Panc1 (cell line): ENCODE measurements around the gene ZDHHC7. TPM values are rescaled to one million over a fixed set of nuclear protein-coding genes. Genes with fewer than 3 reads are reported as not detected.

Source experiments
- ATAC-seq: fragments of 200-7000 bp; cut with Tn5 transposase; 2 replicates; pipeline ENCODE4 v1.9.1; 2020; ENCODE audit warnings: mild to moderate bottlenecking, moderate library complexity
- BruUV-seq: library from RNA; stranded (reverse); fragments of 400-500 nt; replicated peaks from 2 replicates; lab custom pipeline; 2021; lab: Mats Ljungman, UMichigan
- CTCF ChIA-PET: fragments of 300-600 bp; sonication (Branson Sonifier 250); formaldehyde crosslinking; loops from one replicate; lab custom pipeline; 2022; ENCODE audit warnings: antibody characterized with exemption; lab: Charles Lee
- POLR2A ChIA-PET: fragments of 300-600 bp; sonication (Branson Sonifier 250); formaldehyde crosslinking; loops from one replicate; lab custom pipeline; 2022; ENCODE audit warnings: antibody characterized with exemption; lab: Charles Lee
- DNase-seq: peaks from one replicate; pipeline ENCODE4 v3.0.0-alpha.2; 2010; ENCODE audit warnings: low read depth, low spot score
- H3K27ac ChIP-seq: 2 replicates; pipeline ENCODE4 v1.5.1; 2011; ENCODE audit warnings: mild to moderate bottlenecking, low read length, inconsistent platforms
- H3K27me3 ChIP-seq: fragments of 200-500 bp; sonication (Bioruptor generic); 2 replicates; pipeline ENCODE4 v1.6.0; 2014; ENCODE audit warnings: low read length, inconsistent platforms; ENCODE audit not compliant: control insufficient read depth, insufficient read depth
- H3K36me3 ChIP-seq: fragments of 200-500 bp; sonication (Bioruptor generic); 2 replicates; pipeline ENCODE4 v1.5.1; 2014; ENCODE audit warnings: inconsistent platforms, mild to moderate bottlenecking, low read length, moderate library complexity; ENCODE audit not compliant: control insufficient read depth, insufficient read depth
- H3K4me1 ChIP-seq: 2 replicates; pipeline ENCODE4 v1.5.1; 2011; ENCODE audit warnings: inconsistent platforms, mild to moderate bottlenecking, low read length, moderate library complexity; ENCODE audit not compliant: control insufficient read depth, insufficient read depth
- H3K4me3 ChIP-seq, 2 experiments: 2 replicates each; pipeline ENCODE4 v1.5.1; 2011 to 2012; ENCODE audit warnings: low read depth in 2 of 2, low read length in 2 of 2, mild to moderate bottlenecking in 2 of 2, inconsistent platforms in 1 of 2, moderate library complexity in 1 of 2
- H3K9me3 ChIP-seq: fragments of 200-500 bp; sonication (Bioruptor generic); 2 replicates; pipeline ENCODE4 v1.5.1; 2014; ENCODE audit warnings: low read depth, mild to moderate bottlenecking, inconsistent platforms, low read length, moderate library complexity; ENCODE audit not compliant: control insufficient read depth, insufficient read depth
- CTCF ChIP-seq: fragments of 450-650 bp; IDR thresholded peaks from 2 replicates; pipeline ENCODE4 v1.5.1; 2017; ENCODE audit warnings: mild to moderate bottlenecking
- POLR2AphosphoS5 ChIP-seq: IDR thresholded peaks from 2 replicates; pipeline ENCODE4 v1.6.1; 2012; ENCODE audit warnings: mild to moderate bottlenecking, low read depth, low read length, moderate library complexity
- REST ChIP-seq, 2 experiments: IDR thresholded peaks; 2 replicates each; pipeline ENCODE4 v1.6.1; 2011 to 2012; ENCODE audit warnings: low read depth in 2 of 2, control low read depth in 1 of 2, low read length in 1 of 2, mild to moderate bottlenecking in 1 of 2, moderate library complexity in 1 of 2; ENCODE audit not compliant: insufficient read depth in 1 of 2
- SIN3A ChIP-seq: IDR thresholded peaks from 2 replicates; pipeline ENCODE4 v1.6.1; 2012; ENCODE audit warnings: low read depth, mild to moderate bottlenecking, low read length, moderate library complexity, borderline replicate concordance; ENCODE audit not compliant: insufficient read depth
- TCF7L2 ChIP-seq: IDR thresholded peaks from 2 replicates; pipeline ENCODE4 v1.6.1; 2011; ENCODE audit warnings: mild to moderate bottlenecking, low read depth, low read length, inconsistent platforms
- in situ Hi-C: cut with HindIII; loops from 2 replicates; pipeline ENCODE4 v1.10.0; 2016; ENCODE audit warnings: low sequenced_read_pairs, low pct_unique_long_range_greater_than_20kb
- intact Hi-C: fragments of 100-400 bp; cut with micrococcal nuclease; formaldehyde crosslinking; loops from one replicate; pipeline ENCODE4 v1.10.0; 2022; ENCODE audit not compliant: unreplicated experiment
- total RNA-seq: library from RNA; stranded (reverse); gene quantifications from one replicate; pipeline ENCODE4 v1.2.1, GENCODE V29; 2021; ENCODE audit not compliant: unreplicated experiment

Gene ZDHHC7
- total RNA-seq, 1 experiment from 2014 or later, result 71.5 TPM

- H3K27me3 ChIP-seq, result no peaks in the 10 kb centered on the region
- CTCF ChIA-PET, result interaction anchor here (1.2 kb wide), 1 partner anchor 9 kb away, joined by 4 read pairs; no protein-coding TSS in a partner anchor
- no peak for ATAC-seq
- no TSS peak for BruUV-seq
- intact Hi-C loops (no loop called here), in situ Hi-C loops (no loop called here)
- no peaks in the 10 kb centered on the region for H3K9me3 ChIP-seq
- no peak for DNase-seq
- no peaks in the 10 kb centered on the region for H3K36me3 ChIP-seq
- H3K4me3 ChIP-seq, result no peak overlapping the region
- TF ChIP-seq SIN3A, result no peak
- TF ChIP-seq POLR2AphosphoS5, result no peak
- no peak for TF ChIP-seq REST (IDR thresholded peaks at IDR 0.05; ENCODE audit: insufficient read depth in 1 of 2, low read depth in 2 of 2, low read length in 1 of 2)
- no peak for TF ChIP-seq CTCF
- H3K27ac ChIP-seq, result no peak overlapping the region
- no peaks in the 10 kb centered on the region for H3K4me1 ChIP-seq
- POLR2A ChIA-PET, result no interaction called here
Measured at GRCh38 chr16:85046472-85046916, 35.2 kb upstream of the ZDHHC7 start.

- Histone ChIP-seq H3K4me3 (no peak overlapping the region), H3K27me3 (no peaks in the 10 kb centered on the region), H3K4me1 (no peaks in the 10 kb centered on the region), H3K27ac (no peak overlapping the region), H3K9me3 (no peaks in the 10 kb centered on the region), H3K36me3 (no peaks in the 10 kb centered on the region)
- ChIA-PET CTCF (no interaction called here), POLR2A (no interaction called here)
- ATAC-seq (no peak), DNase-seq (no peak)
- no TSS peak for BruUV-seq
- intact Hi-C loops (no loop called here), in situ Hi-C loops (no loop called here)
- TF ChIP-seq TCF7L2, result no peak
- no peak for TF ChIP-seq CTCF
- no peak for TF ChIP-seq REST (IDR thresholded peaks at IDR 0.05; ENCODE audit: insufficient read depth in 1 of 2, low read depth in 2 of 2, low read length in 1 of 2)
- TF ChIP-seq POLR2AphosphoS5, result no peak
- no peak for TF ChIP-seq SIN3A
Measured at GRCh38 chr16:85045641-85046471, 34.5 kb upstream of the ZDHHC7 start.
